IMR-90 (cell line): ENCODE data around the gene SPDYE1. TPM values are rescaled to one million over a fixed set of nuclear protein-coding genes. Genes with fewer than 3 reads are reported as not detected.

ENCODE experiments used
- ATAC-seq: fragments of 200-7000 bp; cut with Tn5 transposase; 2 replicates; pipeline ENCODE4 v1.9.1; 2020; ENCODE audit warnings: low read depth, mild to moderate bottlenecking, moderate library complexity
- BruUV-seq: library from RNA; stranded (reverse); fragments of 400-500 nt; replicated peaks from 2 replicates; lab custom pipeline; 2021; lab: Mats Ljungman, UMichigan
- CTCF ChIA-PET: fragments of 300-600 bp; formaldehyde crosslinking; extraction: SDS; loops from one replicate; lab custom pipeline; 2021; ENCODE audit warnings: antibody characterized with exemption; lab: Yijun Ruan, JAX
- POLR2A ChIA-PET: fragments of 300-600 bp; sonication (Branson Sonifier 250); formaldehyde crosslinking; loops from one replicate; lab custom pipeline; 2022; ENCODE audit warnings: antibody characterized with exemption; ENCODE audit not compliant: unreplicated experiment; lab: Charles Lee
- DNase-seq: peaks from one replicate; pipeline ENCODE4 v3.0.0; 2013
- H2AFZ ChIP-seq: replicated peaks from 2 replicates; pipeline ENCODE3; 2013; ENCODE audit warnings: low read length, mild to moderate bottlenecking; ENCODE audit not compliant: poor library complexity
- H2AK5ac ChIP-seq: 2 replicates; pipeline ENCODE4 v1.6.1; 2013; ENCODE audit warnings: low read depth, low read length, inconsistent platforms
- H2AK9ac ChIP-seq: replicated peaks from 2 replicates; pipeline ENCODE3; 2013; ENCODE audit warnings: mild to moderate bottlenecking, low read depth, low read length, moderate library complexity; ENCODE audit not compliant: poor library complexity
- H2BK120ac ChIP-seq: 2 replicates; pipeline ENCODE4 v1.6.1; 2013; ENCODE audit warnings: low read depth, low read length, inconsistent platforms
- H2BK15ac ChIP-seq: 3 replicates; pipeline ENCODE4 v1.6.1; 2013; ENCODE audit warnings: low read depth, low read length, inconsistent platforms
- H2BK20ac ChIP-seq: 2 replicates; pipeline ENCODE4 v1.6.1; 2013; ENCODE audit warnings: low read depth, mild to moderate bottlenecking, inconsistent platforms, low read length, moderate library complexity
- H2BK5ac ChIP-seq: 2 replicates; pipeline ENCODE4 v1.6.1; 2013; ENCODE audit warnings: mild to moderate bottlenecking, low read depth, low read length, inconsistent platforms; ENCODE audit not compliant: poor library complexity, severe bottlenecking
- H3K14ac ChIP-seq: replicated peaks from 2 replicates; pipeline ENCODE4 v1.6.1; 2013; ENCODE audit warnings: low read depth, low read length, inconsistent platforms
- H3K18ac ChIP-seq: 2 replicates; pipeline ENCODE4 v1.6.1; 2013; ENCODE audit warnings: low read depth, low read length, control low read depth
- H3K23ac ChIP-seq: 2 replicates; pipeline ENCODE4 v1.6.1; 2013; ENCODE audit warnings: low read depth, low read length, inconsistent platforms
- H3K27ac ChIP-seq: 2 replicates; pipeline ENCODE4 v1.5.1; 2013; ENCODE audit warnings: mild to moderate bottlenecking, control low read depth, low read length; ENCODE audit not compliant: insufficient read depth
- H3K27me3 ChIP-seq: 2 replicates; pipeline ENCODE4 v1.6.1; 2013; ENCODE audit warnings: low read length; ENCODE audit not compliant: control insufficient read depth, insufficient read depth
- H3K36me3 ChIP-seq: 2 replicates; pipeline ENCODE4 v1.6.1; 2013; ENCODE audit warnings: low read length, mixed read lengths; ENCODE audit not compliant: control insufficient read depth, insufficient read depth
- H3K4ac ChIP-seq: 2 replicates; pipeline ENCODE4 v1.6.1; 2013; ENCODE audit warnings: low read depth, low read length, inconsistent platforms
- H3K4me1 ChIP-seq: 2 replicates; pipeline ENCODE4 v1.6.1; 2013; ENCODE audit warnings: low read length, mixed read lengths; ENCODE audit not compliant: control insufficient read depth, insufficient read depth
- H3K4me2 ChIP-seq: 2 replicates; pipeline ENCODE4 v1.6.1; 2013; ENCODE audit warnings: low read depth, mild to moderate bottlenecking, control low read depth, low read length, moderate library complexity
- H3K4me3 ChIP-seq: 2 replicates; pipeline ENCODE4 v1.5.1; 2013; ENCODE audit warnings: low read depth, mild to moderate bottlenecking, control low read depth, low read length, moderate library complexity; ENCODE audit not compliant: insufficient read depth
- H3K56ac ChIP-seq: 2 replicates; pipeline ENCODE4 v1.6.1; 2013; ENCODE audit warnings: low read length, inconsistent platforms; ENCODE audit not compliant: insufficient read depth; ENCODE audit errors: extremely low read depth
- H3K79me1 ChIP-seq, 2 experiments: 2 replicates each; pipeline ENCODE4 v1.6.1; 2013; ENCODE audit warnings: low read length in 2 of 2, inconsistent platforms in 1 of 2, low read depth in 1 of 2
- H3K9ac ChIP-seq: 2 replicates; pipeline ENCODE4 v1.6.1; 2013; ENCODE audit warnings: low read depth, low read length, control low read depth
- H3K9me1 ChIP-seq: 2 replicates; pipeline ENCODE4 v1.6.1; 2013; ENCODE audit warnings: low read length, inconsistent platforms; ENCODE audit not compliant: insufficient read depth
- H3K9me3 ChIP-seq: 2 replicates; pipeline ENCODE4 v1.6.1; 2013; ENCODE audit warnings: low read length; ENCODE audit not compliant: control insufficient read depth, insufficient read depth
- H4K20me1 ChIP-seq: 2 replicates; pipeline ENCODE4 v1.6.1; 2013; ENCODE audit warnings: low read length, inconsistent platforms; ENCODE audit not compliant: insufficient read depth
- H4K5ac ChIP-seq: 2 replicates; pipeline ENCODE4 v1.6.1; 2013; ENCODE audit warnings: mild to moderate bottlenecking, low read depth, low read length, control low read depth
- H4K8ac ChIP-seq, 2 experiments: 2 replicates each; pipeline ENCODE4 v1.6.1; 2013; ENCODE audit warnings: low read depth in 2 of 2, low read length in 2 of 2, control low read depth in 1 of 2, inconsistent platforms in 1 of 2
- H4K91ac ChIP-seq: 2 replicates; pipeline ENCODE4 v1.6.1; 2013; ENCODE audit warnings: low read depth, low read length, inconsistent platforms; ENCODE audit not compliant: insufficient read depth
- BHLHE40 ChIP-seq: fragments of 150-350 bp; IDR thresholded peaks from 2 replicates; pipeline ENCODE4 v1.6.1; 2016; ENCODE audit warnings: mild to moderate bottlenecking, low read depth, low read length
- CEBPB ChIP-seq: IDR thresholded peaks from 2 replicates; pipeline ENCODE4 v1.6.1; 2012; ENCODE audit warnings: low read depth, low read length, improper control_type of control experiment
- CHD1 ChIP-seq: IDR thresholded peaks from 2 replicates; pipeline ENCODE4 v1.6.1; 2012; ENCODE audit warnings: low read depth, low read length, improper control_type of control experiment
- CTCF ChIP-seq: conservative IDR thresholded peaks from 2 replicates; pipeline ENCODE4 v1.5.1; 2012; ENCODE audit warnings: mild to moderate bottlenecking, low read depth, low read length, improper control_type of control experiment
- ELK1 ChIP-seq: fragments of 150-350 bp; IDR thresholded peaks from 2 replicates; pipeline ENCODE4 v1.6.1; 2016; ENCODE audit warnings: low read depth, mild to moderate bottlenecking, low read length, moderate library complexity, borderline replicate concordance
- FOS ChIP-seq: fragments of 150-350 bp; IDR thresholded peaks from 2 replicates; pipeline ENCODE4 v1.6.1; 2016; ENCODE audit warnings: low read depth, low read length
- MAFK ChIP-seq: IDR thresholded peaks from 2 replicates; pipeline ENCODE4 v1.6.1; 2012; ENCODE audit warnings: low read depth, low read length, improper control_type of control experiment
- MAZ ChIP-seq: IDR thresholded peaks from 2 replicates; pipeline ENCODE4 v1.6.1; 2012; ENCODE audit warnings: low read depth, mild to moderate bottlenecking, low read length, improper control_type of control experiment, moderate library complexity, borderline replicate concordance
- MXI1 ChIP-seq: IDR thresholded peaks from 2 replicates; pipeline ENCODE4 v1.6.1; 2012; ENCODE audit warnings: low read depth, mild to moderate bottlenecking, low read length, moderate library complexity, borderline replicate concordance
- NFE2L2 ChIP-seq: fragments of 150-350 bp; IDR thresholded peaks from 2 replicates; pipeline ENCODE4 v1.6.1; 2016; ENCODE audit warnings: low read depth, mild to moderate bottlenecking, low read length
- POLR2A ChIP-seq: IDR thresholded peaks from 2 replicates; pipeline ENCODE4 v1.6.1; 2012; ENCODE audit warnings: mild to moderate bottlenecking, low read depth, low read length
- RCOR1 ChIP-seq: IDR thresholded peaks from 2 replicates; pipeline ENCODE4 v1.6.1; 2012; ENCODE audit warnings: mild to moderate bottlenecking, low read length, improper control_type of control experiment; ENCODE audit not compliant: insufficient replicate concordance
- RFX5 ChIP-seq: IDR thresholded peaks from 2 replicates; pipeline ENCODE4 v1.8.0; 2012; ENCODE audit warnings: low read depth, mild to moderate bottlenecking, low read length, moderate library complexity
- SMC3 ChIP-seq: fragments of 150-350 bp; IDR thresholded peaks from 2 replicates; pipeline ENCODE4 v1.6.1; 2016; ENCODE audit warnings: low read depth, mild to moderate bottlenecking, antibody characterized with exemption, low read length, moderate library complexity
- WGBS, 2 experiments: methylation state at CpG; one replicate each; pipeline versions ENCODE4 v1.1.5 to v1.1.7; 2013; ENCODE audit warnings: missing lambda C conversion rate in 2 of 2; ENCODE audit not compliant: insufficient read length in 1 of 2; ENCODE audit errors: extremely low coverage in 2 of 2; 5-methylcytosine and 5-hydroxymethylcytosine counted together
- dilution Hi-C: fragments of 300-500 bp; cut with HindIII; formaldehyde crosslinking; loops from one replicate; pipeline ENCODE4 v1.14.3; 2018; ENCODE audit warnings: low sequenced_read_pairs; ENCODE audit not compliant: unreplicated experiment
- in situ Hi-C: fragments of 300-500 bp; cut with MboI; formaldehyde crosslinking; loops from 3 replicates; pipeline ENCODE4 v1.14.3; 2019; ENCODE audit warnings: low sequenced_read_pairs, inconsistent platforms, mixed read lengths
- intact Hi-C: fragments of 100-400 bp; cut with micrococcal nuclease; formaldehyde crosslinking; loops from 2 replicates; pipeline ENCODE4 v1.10.0; 2022
- polyA plus RNA-seq, 3 experiments: library from polyadenylated mRNA; depleted of rRNA; stranded (reverse); fragments of >200 nt; gene quantifications; 2 replicates each; pipeline ENCODE4 v1.2.3, GENCODE V29; 2012; ENCODE audit warnings: low replicate concordance in 1 of 3
- total RNA-seq: library from RNA; depleted of rRNA; stranded (reverse); fragments of >200 nt; gene quantifications from 2 replicates; pipeline ENCODE4 v1.2.3, GENCODE V29; 2012

SPDYE1 gene
- total and polyA plus RNA-seq, 2 of the 4 experiments (the other 2 are of a cell fraction) = not detected

- no peak overlapping the region for H3K14ac ChIP-seq
- WGBS, 2 experiments = 100% methylated on average over 2 of the region's 14 CpGs; no CpG with 5 or more reads in 1 of the 2 experiments
- H4K20me1 ChIP-seq = peaks cover 60% of the 10 kb centered on the region
- H2AK9ac ChIP-seq = no peak overlapping the region
- intact Hi-C loops = no loop called here
- H3K27me3 ChIP-seq = no peaks in the 10 kb centered on the region
- H3K56ac ChIP-seq = no peak overlapping the region
- H3K79me1 ChIP-seq = peaks cover 45 to 78% of the 10 kb centered on the region in 2 experiments
- dilution Hi-C loops = no loop called here
- H3K23ac ChIP-seq = no peak overlapping the region
- ChIA-PET POLR2A (no interaction called here), CTCF (no interaction called here)
- BruUV-seq = no TSS peak
- H3K9me3 ChIP-seq = no peaks in the 10 kb centered on the region
- in situ Hi-C loops = no loop called here
- H2BK120ac ChIP-seq = no peak overlapping the region
- H2BK15ac ChIP-seq = no peak overlapping the region
- no peak overlapping the region for H3K4me2 ChIP-seq
- H3K4me1 ChIP-seq = peaks cover 5% of the 10 kb centered on the region
- ATAC-seq (no peak), DNase-seq (no peak)
- H3K4me3 ChIP-seq = no peak overlapping the region
- no peak overlapping the region for H4K8ac ChIP-seq
- H2BK5ac ChIP-seq = no peak overlapping the region
- no peak overlapping the region for H2AK5ac ChIP-seq
- no peak overlapping the region for H3K27ac ChIP-seq
- H3K18ac ChIP-seq = no peak overlapping the region
- H3K36me3 ChIP-seq = peaks cover 46% of the 10 kb centered on the region
- H2BK20ac ChIP-seq = no peak overlapping the region
- TF ChIP-seq POLR2A (no peak), CTCF (no peak), FOS (no peak), CEBPB (no peak), MAZ (no peak), RCOR1 (no peak), SMC3 (no peak), MAFK (no peak), RFX5 (no peak), BHLHE40 (no peak), CHD1 (no peak), MXI1 (no peak), ELK1 (no peak), NFE2L2 (no peak)
- H4K5ac ChIP-seq = no peak overlapping the region
- H2AFZ ChIP-seq = no peak overlapping the region
- H3K9me1 ChIP-seq = peaks cover 27% of the 10 kb centered on the region
- H3K9ac ChIP-seq = no peak overlapping the region
- no peak overlapping the region for H4K91ac ChIP-seq
- no peak overlapping the region for H3K4ac ChIP-seq
Measured at GRCh38 chr7:44050121-44050914, 52.6 kb downstream of the SPDYE1 start.
